ENCODE measurements around the gene ZEB2.

DNA sequence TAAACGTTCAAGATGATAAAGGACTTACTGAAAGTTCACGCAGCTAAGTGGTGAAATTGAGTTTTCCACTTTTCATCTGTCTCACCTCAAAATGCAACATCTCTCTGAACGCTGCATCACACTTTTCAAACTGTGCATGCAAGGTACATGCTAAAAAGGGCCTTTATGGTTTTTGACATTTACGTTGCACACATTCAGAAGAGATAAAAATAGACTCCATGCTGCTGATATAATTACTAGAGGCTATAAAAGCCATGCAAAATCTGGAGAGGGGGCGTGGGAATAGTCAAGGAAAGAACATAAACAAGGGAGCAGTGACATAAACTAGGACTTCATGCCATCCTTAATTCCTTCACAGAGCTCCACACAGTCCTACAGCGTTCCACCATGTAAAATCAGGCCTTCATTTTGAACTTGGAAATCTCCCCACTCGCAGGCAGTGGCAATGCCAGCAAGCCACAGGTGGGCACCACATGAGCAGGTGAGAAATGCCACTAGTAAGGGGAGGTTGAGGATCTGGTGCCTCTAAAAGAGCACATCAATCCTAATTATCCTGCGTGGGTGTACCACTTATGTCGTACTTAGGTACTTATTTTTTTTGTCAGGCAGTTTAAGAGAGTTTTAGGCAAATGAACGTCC is 71.4 kb downstream of the ZEB2 start:
- TF ChIP-seq ZNF384 (IDR thresholded peaks at IDR 0.05) (no peak), FOXM1 (IDR thresholded peaks at IDR 0.05; ENCODE audit: borderline replicate concordance) (no peak), L3MBTL2 (conservative IDR thresholded peaks at IDR 0.05) (no peak), TARDBP (IDR thresholded peaks at IDR 0.05) (no peak), SUZ12 (IDR thresholded peaks at IDR 0.05) (no peak), SP1 (IDR thresholded peaks at IDR 0.05) (no peak), FOXA1 (IDR thresholded peaks at IDR 0.05) (no peak), BHLHE40 (IDR thresholded peaks at IDR 0.05; ENCODE audit: borderline replicate concordance) (no peak), LEF1 (IDR thresholded peaks at IDR 0.05; ENCODE audit: borderline replicate concordance) (no peak)
- TF ChIP-seq, protein P1, sequence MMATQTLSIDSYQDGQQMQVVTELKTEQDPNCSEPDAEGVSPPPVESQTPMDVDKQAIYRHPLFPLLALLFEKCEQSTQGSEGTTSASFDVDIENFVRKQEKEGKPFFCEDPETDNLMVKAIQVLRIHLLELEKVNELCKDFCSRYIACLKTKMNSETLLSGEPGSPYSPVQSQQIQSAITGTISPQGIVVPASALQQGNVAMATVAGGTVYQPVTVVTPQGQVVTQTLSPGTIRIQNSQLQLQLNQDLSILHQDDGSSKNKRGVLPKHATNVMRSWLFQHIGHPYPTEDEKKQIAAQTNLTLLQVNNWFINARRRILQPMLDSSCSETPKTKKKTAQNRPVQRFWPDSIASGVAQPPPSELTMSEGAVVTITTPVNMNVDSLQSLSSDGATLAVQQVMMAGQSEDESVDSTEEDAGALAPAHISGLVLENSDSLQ (IDR thresholded peaks at IDR 0.05), result no peak

All from HEK293T (cell line).